IPS DF 19.7 (cell line): ENCODE measurements around the gene GABRD.

Experiments used
- DNase-seq: peaks from one replicate; pipeline ENCODE4 v3.0.0-alpha.2; 2013; ENCODE audit warnings: low read depth, low spot score

The GABRD gene

DNA sequence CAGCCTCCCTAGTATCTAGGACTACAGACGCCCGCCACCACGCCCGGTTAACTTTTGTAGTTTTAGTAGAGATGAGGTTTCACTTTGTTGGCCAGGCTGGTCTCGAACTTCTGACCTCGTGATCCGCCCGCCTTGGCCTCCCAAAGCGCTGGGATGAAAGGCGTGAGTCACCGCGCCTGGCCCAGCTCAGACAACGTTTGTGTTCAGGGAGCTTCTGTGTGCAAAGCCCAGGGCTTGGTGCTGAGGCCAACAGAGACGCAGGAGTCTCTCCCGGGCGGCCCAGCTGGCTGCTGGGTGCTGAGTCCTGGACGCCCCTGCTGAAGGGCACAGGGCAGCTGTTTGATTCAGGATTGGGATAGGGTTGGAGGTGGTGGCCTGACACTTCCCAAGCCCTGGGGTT, 34.1 kb downstream of the GABRD start:
- DNase-seq: no peak

DNA sequence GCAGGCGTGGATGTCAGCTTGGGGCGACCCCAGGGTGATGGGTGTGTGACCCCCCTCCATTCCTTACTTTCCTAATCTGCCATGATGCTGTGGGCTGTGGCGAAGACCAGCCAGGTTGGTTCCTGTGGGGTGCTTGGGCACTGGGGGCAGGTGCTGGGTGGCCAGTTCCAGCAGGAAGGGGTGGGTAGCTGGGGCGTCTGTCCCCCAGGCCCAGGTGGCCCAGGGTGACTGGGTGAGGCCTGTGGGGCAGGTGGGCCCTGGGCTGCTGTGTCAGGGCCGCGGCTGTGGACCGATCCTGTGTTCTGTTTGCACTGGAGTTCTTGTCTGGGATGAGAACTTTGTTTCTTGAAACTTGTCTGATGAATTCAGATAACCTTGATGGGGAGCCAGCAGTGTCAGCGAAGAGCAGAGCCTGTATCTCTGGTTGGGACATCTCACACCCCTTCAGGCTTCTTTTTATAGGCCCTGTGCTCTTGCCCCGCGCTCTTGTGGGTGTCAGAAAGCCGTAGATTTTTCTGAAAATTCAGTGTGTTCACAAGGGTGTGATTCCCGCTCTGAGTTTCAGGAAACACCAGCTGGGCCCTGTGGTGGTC, 34.7 kb downstream of the GABRD start:
- no peak for DNase-seq

DNA sequence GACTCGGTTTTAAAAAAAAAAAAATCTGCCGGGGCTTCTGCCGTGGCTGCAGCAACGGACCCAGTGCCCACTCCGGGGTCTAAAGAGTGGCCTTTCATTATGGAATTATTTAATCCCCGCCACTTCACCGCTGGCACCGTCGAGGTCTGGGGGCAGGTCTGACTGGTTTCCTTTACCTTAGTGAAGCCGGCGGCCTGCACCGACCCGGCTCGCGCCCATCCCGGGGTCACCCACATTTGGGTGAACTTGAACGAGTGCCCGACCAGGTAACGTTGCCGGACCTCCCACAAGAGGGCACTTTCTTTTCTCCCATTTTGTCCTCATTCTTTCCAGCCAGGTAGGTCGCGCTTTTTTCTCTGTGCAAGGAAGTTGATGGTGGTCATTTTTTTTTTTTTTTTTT, 35.4 kb downstream of the GABRD start:
- DNase-seq: no peak

- DNase-seq: no peak
These were observed 36.9 kb downstream of the GABRD start for GRCh38 chr1:2055911-2056575.

- DNase-seq: no peak
These were observed 37.9 kb downstream of the GABRD start for GRCh38 chr1:2056955-2057590.

- DNase-seq: no peak
These were observed 40.3 kb downstream of the GABRD start for GRCh38 chr1:2059290-2059953.

- DNase-seq: no peak
These were observed 40.9 kb downstream of the GABRD start for GRCh38 chr1:2060072-2060471.

- no peak for DNase-seq
These were observed 41.4 kb downstream of the GABRD start for GRCh38 chr1:2060535-2060934.

GRCh38 chr1:2061065-2061778, 42.1 kb downstream of the GABRD start:
- DNase-seq: no peak

GRCh38 chr1:2065699-2066098, 46.6 kb downstream of the GABRD start:
- DNase-seq: no peak

DNA sequence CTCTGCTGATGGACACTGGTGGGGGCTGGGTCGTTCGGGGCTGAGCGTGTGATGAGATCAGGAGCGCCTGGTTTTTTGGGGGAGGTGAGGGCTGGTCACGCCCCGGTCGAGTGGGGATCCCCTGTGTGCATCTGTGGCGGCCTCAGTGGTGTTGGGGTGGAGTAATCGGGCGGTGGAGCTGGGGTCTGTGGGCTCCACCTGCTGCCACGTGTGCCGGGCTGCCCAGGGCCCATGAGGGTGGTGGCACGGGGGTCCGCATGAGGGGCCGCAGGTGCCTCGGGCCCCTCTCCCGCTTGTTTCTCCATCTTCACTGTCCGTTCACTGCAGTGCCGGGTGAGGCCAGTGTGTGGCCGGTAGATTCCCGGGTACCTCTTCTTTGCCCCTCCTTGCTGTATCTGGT, 48.2 kb downstream of the GABRD start:
- DNase-seq: no peak

- DNase-seq: no peak
These were observed 48.8 kb downstream of the GABRD start for GRCh38 chr1:2067981-2068380.

- DNase-seq: no peak
These were observed 49.8 kb downstream of the GABRD start for GRCh38 chr1:2068951-2069350.

- DNase-seq: no peak
These were observed 50.9 kb downstream of the GABRD start for GRCh38 chr1:2070016-2070415.

- no peak for DNase-seq
These were observed 51.8 kb downstream of the GABRD start for GRCh38 chr1:2070800-2071530.

DNA sequence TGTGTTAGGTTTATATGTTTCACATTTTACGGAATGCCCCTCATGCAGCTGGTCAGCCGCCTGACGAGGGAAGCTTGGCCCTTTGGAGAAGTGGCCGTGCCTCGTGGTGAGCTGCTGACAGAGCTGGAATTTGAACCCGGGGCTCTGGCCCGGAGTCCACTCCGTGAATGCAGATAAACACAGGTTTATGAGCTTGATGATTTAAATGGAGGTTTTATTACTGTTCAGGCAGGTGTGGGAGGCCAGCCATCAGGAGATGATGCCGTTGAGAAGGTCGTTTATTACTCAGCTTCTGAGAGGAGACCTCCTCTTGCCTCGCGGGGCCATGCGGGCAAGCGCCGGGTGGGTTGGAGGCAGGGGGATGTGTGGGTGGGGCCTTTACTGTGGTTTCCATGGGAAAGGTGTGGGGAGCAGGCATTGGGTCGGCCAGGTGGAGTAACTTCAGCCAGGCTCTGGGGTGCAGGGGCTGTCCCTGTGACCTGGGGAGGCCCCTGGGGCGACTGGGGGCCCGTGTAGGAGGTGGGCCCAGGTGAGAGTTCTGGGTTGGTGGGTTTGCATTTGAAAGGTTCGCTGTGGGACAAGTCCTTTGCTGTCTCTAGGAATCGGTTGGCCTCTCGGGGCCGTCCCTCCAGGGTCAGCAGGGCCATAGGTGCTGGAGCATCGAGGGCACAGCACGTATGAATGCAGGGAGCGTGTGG, 53.1 kb downstream of the GABRD start:
- DNase-seq: no peak

DNA sequence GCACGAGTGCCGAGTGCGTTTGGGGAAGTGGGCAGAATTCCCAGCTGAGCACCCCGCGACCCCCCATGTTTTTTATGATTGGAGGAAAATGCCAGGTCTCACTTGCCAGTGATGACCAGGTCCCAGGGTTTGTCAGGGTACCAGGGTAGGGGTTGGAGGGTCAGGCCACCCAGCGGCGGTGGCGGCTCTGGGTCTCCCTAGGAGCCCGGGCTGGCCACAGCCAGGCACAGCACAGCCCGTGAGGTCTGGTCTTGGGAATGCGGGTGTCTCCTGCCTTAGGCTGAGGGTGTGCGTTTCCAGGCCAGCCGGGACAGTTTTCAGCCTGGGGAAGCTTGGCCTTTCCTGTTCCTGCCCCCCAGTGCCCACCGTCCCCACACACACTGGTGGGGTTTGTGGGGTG, 53.7 kb downstream of the GABRD start:
- no peak for DNase-seq

DNA sequence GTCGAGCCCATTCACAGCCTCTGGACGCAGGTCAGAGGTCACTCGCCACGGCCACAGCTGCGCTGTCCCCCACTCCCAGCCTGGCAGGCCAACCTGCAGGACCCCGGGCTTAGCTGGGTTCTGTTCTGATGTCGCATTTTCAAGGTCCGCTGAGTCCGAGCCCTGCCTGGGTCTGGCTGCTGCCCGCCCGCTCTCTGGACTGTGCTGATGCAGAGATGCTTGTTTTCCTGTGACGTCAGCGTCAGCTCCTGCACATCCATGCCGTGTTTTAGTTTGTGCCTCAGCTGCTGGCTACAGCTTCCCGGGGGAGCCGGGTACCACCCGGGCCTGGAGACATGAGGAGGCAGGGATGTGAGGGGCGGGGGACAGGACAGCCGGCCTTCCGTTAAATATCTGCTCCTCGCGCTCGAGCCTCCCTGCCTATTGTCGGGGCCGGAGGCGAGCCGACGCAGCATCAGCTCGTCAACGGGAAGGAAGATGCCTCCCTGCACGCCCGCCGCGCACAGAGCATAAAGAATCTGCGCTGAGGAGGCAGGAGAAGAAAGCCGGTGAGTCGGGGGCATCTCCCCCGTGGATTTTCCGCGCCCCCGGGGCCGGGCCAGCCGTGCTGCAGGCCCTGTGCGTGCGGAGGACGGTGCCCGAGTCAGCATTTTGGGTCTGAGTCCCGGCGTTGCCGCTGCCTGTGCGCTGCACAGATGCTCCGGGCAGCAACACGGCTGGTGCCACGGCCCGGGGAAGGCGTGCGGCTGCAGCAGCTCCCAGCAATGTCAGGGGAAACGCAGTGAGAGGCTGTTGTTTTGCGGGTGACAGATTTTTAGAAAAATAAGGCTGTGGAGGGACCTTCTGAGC, 54.5 kb downstream of the GABRD start:
- DNase-seq: no peak

GRCh38 chr1:2074396-2074795, 55.3 kb downstream of the GABRD start:
- no peak for DNase-seq
